Measurements from ENCODE around the gene ARHGAP6.

The ARHGAP6 gene

GRCh38 chrX:11445540-11445939 lies 220.2 kb downstream of the ARHGAP6 start:
- no peak for TF ChIP-seq CTCF (IDR thresholded peaks at IDR 0.05)

- no peak for TF ChIP-seq CTCF (IDR thresholded peaks at IDR 0.05)
Measured at GRCh38 chrX:11444052-11444451, 221.7 kb downstream of the ARHGAP6 start.

GRCh38 chrX:11439846-11440245 lies 225.9 kb downstream of the ARHGAP6 start:
- no peak for TF ChIP-seq CTCF (IDR thresholded peaks at IDR 0.05)

GRCh38 chrX:11438767-11439166 lies 227.0 kb downstream of the ARHGAP6 start:
- no peak for TF ChIP-seq CTCF (IDR thresholded peaks at IDR 0.05)

GRCh38 chrX:11438380-11438723 lies 227.4 kb downstream of the ARHGAP6 start:
- no peak for TF ChIP-seq CTCF (IDR thresholded peaks at IDR 0.05)

- no peak for TF ChIP-seq CTCF (IDR thresholded peaks at IDR 0.05)
Measured at GRCh38 chrX:11437642-11438379, 227.9 kb downstream of the ARHGAP6 start.

GRCh38 chrX:11435568-11435967 lies 230.2 kb downstream of the ARHGAP6 start:
- no peak for TF ChIP-seq CTCF (IDR thresholded peaks at IDR 0.05)

GRCh38 chrX:11434607-11435006 lies 231.1 kb downstream of the ARHGAP6 start:
- no peak for TF ChIP-seq CTCF (IDR thresholded peaks at IDR 0.05)
